ENCODE data around the gene APOA4. TPM values are rescaled to one million over a fixed set of nuclear protein-coding genes. Genes with fewer than 3 reads are reported as not detected.

The APOA4 gene
- total and polyA plus RNA-seq, 9 of the 15 experiments (the other 6 are each of a cell fraction or from before 2014, with no cell fraction given), result 0.07 TPM; not detected in 8

- TF ChIP-seq LCOR (CRISPR knock-in tag; IDR thresholded peaks at IDR 0.05) (no peak), BMI1 (IDR thresholded peaks at IDR 0.05; ENCODE audit: low read length) (no peak)
Observed at GRCh38 chr11:116794851-116795250, 28.3 kb downstream of the APOA4 start (continued).

- FAIRE-seq (peak; percentile 66), ATAC-seq (peak; percentile 62), DNase-seq (ENCODE audit: extremely low read depth in 1 of 4, low spot score in 3 of 4) (peak in 1 of 4 experiments; percentile 36)
- Histone ChIP-seq H3K27me3 (ENCODE audit: control insufficient read depth in 2 of 2, insufficient read depth in 2 of 2, low read length in 2 of 2) (no peaks in the 10 kb centered on the region), H3K79me2 (ENCODE audit: control insufficient read depth, insufficient read depth, low read length) (no peaks in the 10 kb centered on the region), H3K9me3 (replicated peaks; ENCODE audit: control insufficient read depth, insufficient read depth, low read depth, low read length) (no peaks in the 10 kb centered on the region), H3K4me2 (ENCODE audit: insufficient read depth, low read length) (no peak overlapping the region; the same call in 1 of the 2 replicates), H3K4me3 (no peak overlapping the region), H3K36me3 (ENCODE audit: control insufficient read depth, insufficient read depth, low read length) (no peaks in the 10 kb centered on the region), H2AFZ (ENCODE audit: low read depth, low read length) (peak overlapping the region; percentile 93), H3K27ac (ENCODE audit: extremely low read depth, low read depth, low read length) (no peak overlapping the region), H3K4me1 (replicated peaks in 1 of 2; ENCODE audit: control insufficient read depth in 2 of 2, insufficient read depth in 2 of 2, low read length in 2 of 2) (peaks cover 14 to 27% of the 10 kb centered on the region in 2 experiments), H3K9me1 (ENCODE audit: control insufficient read depth, insufficient read depth, low read length) (no peaks in the 10 kb centered on the region), H3K9ac (ENCODE audit: insufficient read depth in 1 of 2, low read depth in 2 of 2, low read length in 2 of 2) (no peak overlapping the region), H4K20me1 (replicated peaks; ENCODE audit: control insufficient read depth, insufficient read depth, low read length) (no peaks in the 10 kb centered on the region)
- in situ Hi-C loops (cut with MboI), result no loop called here
- intact Hi-C loops (cut with micrococcal nuclease), result loop anchor here (5.0 kb wide), 1 partner anchor 434 kb away; no protein-coding TSS in a partner anchor
- WGBS (ENCODE audit: insufficient coverage, low coverage, missing lambda C conversion rate), result 88% methylated on average over 1 of the region's 1 CpG
- no TSS peak for BruUV-seq (replicated peaks)
- POLR2A ChIA-PET, result interaction anchor here (0.6 to 1.5 kb wide), 2 partner anchors 11 to 1637 kb away, joined by 3 read pairs; no protein-coding TSS in a partner anchor
- CTCF ChIA-PET (ENCODE audit: low intra/inter-chr PET ratio), result no interaction called here
- peak; percentile 86 for TF ChIP-seq USF2 (CRISPR knock-in tag; IDR thresholded peaks at IDR 0.05)
- peak; percentile 86 for TF ChIP-seq USF1 (CRISPR knock-in tag; IDR thresholded peaks at IDR 0.05)
- no peak for TF ChIP-seq MYC (IDR thresholded peaks at IDR 0.05; ENCODE audit: low read depth, low read length)
- no peak for TF ChIP-seq MYC (CRISPR knock-in tag; IDR thresholded peaks at IDR 0.05; ENCODE audit: borderline replicate concordance, low read depth)
- no peak for TF ChIP-seq ZNF239 (CRISPR knock-in tag; IDR thresholded peaks at IDR 0.05)
- TF ChIP-seq RAD51 (IDR thresholded peaks at IDR 0.05; ENCODE audit: borderline replicate concordance, low read depth), result peak; percentile 74
- TF ChIP-seq HCFC1 (IDR thresholded peaks at IDR 0.05; ENCODE audit: low read depth, low read length), result peak; percentile 68
- TF ChIP-seq MCM2 (IDR thresholded peaks at IDR 0.05; ENCODE audit: low read depth), result no peak
Observed at GRCh38 chr11:116793772-116794097, 29.4 kb downstream of the APOA4 start.
